GM10266 (cell line): Measurements from ENCODE around the gene CFAP157.

Experiments
- DNase-seq: peaks from one replicate; pipeline ENCODE4 v3.0.0; 2012; ENCODE audit errors: extremely low spot score
- CTCF ChIP-seq: IDR thresholded peaks from 2 replicates; pipeline ENCODE4 v1.5.1; 2012; ENCODE audit warnings: mild to moderate bottlenecking, low read depth; ENCODE audit not compliant: control insufficient read depth, insufficient read depth; ENCODE audit errors: missing control alignments

CFAP157 gene

GRCh38 chr9:127722055-127722745 lies 15.4 kb downstream of the CFAP157 start:
- TF ChIP-seq CTCF, result no peak
- no peak for DNase-seq

- DNase-seq, result no peak
- TF ChIP-seq CTCF, result no peak
Observed at GRCh38 chr9:127723013-127723412, 16.2 kb downstream of the CFAP157 start.

GRCh38 chr9:127723444-127723843 lies 16.7 kb downstream of the CFAP157 start:
- no peak for DNase-seq
- TF ChIP-seq CTCF, result no peak

- DNase-seq, result no peak
- TF ChIP-seq CTCF, result no peak
Observed at GRCh38 chr9:127724012-127724411, 17.2 kb downstream of the CFAP157 start.

- no peak for DNase-seq
- no peak for TF ChIP-seq CTCF
Observed at GRCh38 chr9:127726871-127727270, 20.1 kb downstream of the CFAP157 start.

GRCh38 chr9:127728808-127729207 lies 22.0 kb downstream of the CFAP157 start:
- TF ChIP-seq CTCF, result no peak
- no peak for DNase-seq

- TF ChIP-seq CTCF, result no peak
- DNase-seq, result no peak
Observed at GRCh38 chr9:127729522-127730256, 22.9 kb downstream of the CFAP157 start.
